Progenitor cell of endocrine pancreas (in vitro differentiated cells): Measurements from ENCODE around the gene PARVG. TPM values are rescaled to one million over a fixed set of nuclear protein-coding genes. Genes with fewer than 3 reads are reported as not detected.
"Not testable (repeated sequence)": the region's sequence is repeated elsewhere in the genome, so short reads cannot be mapped to it uniquely, and the experiment has no call there.

Experiments used
- DNase-seq: peaks from one replicate; pipeline ENCODE4 v3.0.0; 2021; ENCODE audit warnings: low spot score; ENCODE audit not compliant: unreplicated experiment
- H3K27ac Mint-ChIP-seq: 2 replicates; pipeline ENCODE4 v1.8.0; 2021; ENCODE audit warnings: mild to moderate bottlenecking, moderate library complexity, mixed read lengths
- H3K27me3 Mint-ChIP-seq: 2 replicates; pipeline ENCODE4 v1.8.0; 2021; ENCODE audit warnings: mixed read lengths
- H3K36me3 Mint-ChIP-seq: 2 replicates; pipeline ENCODE4 v1.8.0; 2022; ENCODE audit warnings: mixed read lengths; ENCODE audit not compliant: insufficient read depth
- H3K4me1 Mint-ChIP-seq: 2 replicates; pipeline ENCODE4 v1.8.0; 2021; ENCODE audit warnings: low read depth, mixed read lengths
- H3K4me3 Mint-ChIP-seq: 2 replicates; pipeline ENCODE4 v1.8.0; 2021; ENCODE audit warnings: low read depth, mild to moderate bottlenecking, moderate library complexity, mixed read lengths
- H3K9me3 Mint-ChIP-seq: 2 replicates; pipeline ENCODE4 v1.8.0; 2021; ENCODE audit warnings: low read depth, mixed read lengths
- CTCF ChIP-seq: fragments of 200-600 bp; sonication (generic); IDR thresholded peaks from one replicate; pipeline ENCODE4 v1.5.0; 2021; ENCODE audit warnings: antibody characterized with exemption, mild to moderate bottlenecking; ENCODE audit not compliant: unreplicated experiment
- total RNA-seq: library from RNA; stranded (reverse); gene quantifications from 2 replicates; pipeline ENCODE4 v1.2.1, GENCODE V29; 2021

Gene PARVG
- total RNA-seq, 1 donor from 2014 or later, result not detected

GRCh38 chr22:44229809-44230208 is 49.1 kb downstream of the PARVG start:
- Mint-ChIP-seq H3K4me1 (no peaks in the 10 kb centered on the region), H3K4me3 (no peak overlapping the region), H3K27me3 (peaks cover 16% of the 10 kb centered on the region), H3K27ac (no peak overlapping the region), H3K36me3 (no peaks in the 10 kb centered on the region), H3K9me3 (peaks cover 10% of the 10 kb centered on the region)
- no peak for DNase-seq
- no peak for TF ChIP-seq CTCF

GRCh38 chr22:44231233-44231632 is 50.5 kb downstream of the PARVG start:
- no peak overlapping the region for H3K4me3 Mint-ChIP-seq
- no peaks in the 10 kb centered on the region for H3K4me1 Mint-ChIP-seq
- H3K36me3 Mint-ChIP-seq, result no peaks in the 10 kb centered on the region
- no peak for DNase-seq
- no peak for TF ChIP-seq CTCF
- H3K27ac Mint-ChIP-seq, result no peak overlapping the region
- H3K27me3 Mint-ChIP-seq, result peaks cover 2% of the 10 kb centered on the region
- H3K9me3 Mint-ChIP-seq, result peaks cover 10% of the 10 kb centered on the region

- H3K4me3 Mint-ChIP-seq, H3K27ac Mint-ChIP-seq, H3K36me3 Mint-ChIP-seq, H3K4me1 Mint-ChIP-seq, DNase-seq, H3K27me3 Mint-ChIP-seq: not testable (repeated sequence)
- peaks cover 13% of the 10 kb centered on the region for H3K9me3 Mint-ChIP-seq
These were observed 53.6 kb downstream of the PARVG start for GRCh38 chr22:44234372-44234771.

- peaks cover 11% of the 10 kb centered on the region for H3K9me3 Mint-ChIP-seq
These were observed 56.6 kb downstream of the PARVG start for GRCh38 chr22:44237290-44237689.

GRCh38 chr22:44241121-44241520 is 60.4 kb downstream of the PARVG start:
- not testable (repeated sequence) for DNase-seq, H3K4me1 Mint-ChIP-seq, H3K4me3 Mint-ChIP-seq, H3K27ac Mint-ChIP-seq, H3K27me3 Mint-ChIP-seq, H3K36me3 Mint-ChIP-seq
- peaks cover 11% of the 10 kb centered on the region for H3K9me3 Mint-ChIP-seq

More at GRCh38 chr22:44237290-44237689, 56.6 kb downstream of the PARVG start:
- Mint-ChIP-seq H3K36me3 (no peaks in the 10 kb centered on the region), H3K27me3 (no peaks in the 10 kb centered on the region), H3K4me3 (no peak overlapping the region), H3K4me1 (no peaks in the 10 kb centered on the region), H3K27ac (no peak overlapping the region)
- TF ChIP-seq CTCF, result no peak
- no peak for DNase-seq

GRCh38 chr22:44242946-44243724 is 62.4 kb downstream of the PARVG start:
- no peak for DNase-seq
- no peak overlapping the region for H3K4me3 Mint-ChIP-seq
- peaks cover 3% of the 10 kb centered on the region for H3K27me3 Mint-ChIP-seq

More at GRCh38 chr22:44242946-44243724, 62.4 kb downstream of the PARVG start:
- no peaks in the 10 kb centered on the region for H3K4me1 Mint-ChIP-seq
- H3K9me3 Mint-ChIP-seq, result peaks cover 3% of the 10 kb centered on the region
- H3K27ac Mint-ChIP-seq, result no peak overlapping the region
- no peak for TF ChIP-seq CTCF
- H3K36me3 Mint-ChIP-seq, result no peaks in the 10 kb centered on the region
